ENCODE measurements around the gene TTC3.
"Not testable (repeated sequence)": the region's sequence is repeated elsewhere in the genome, so short reads cannot be mapped to it uniquely, and the experiment has no call there.

TTC3 gene

DNA sequence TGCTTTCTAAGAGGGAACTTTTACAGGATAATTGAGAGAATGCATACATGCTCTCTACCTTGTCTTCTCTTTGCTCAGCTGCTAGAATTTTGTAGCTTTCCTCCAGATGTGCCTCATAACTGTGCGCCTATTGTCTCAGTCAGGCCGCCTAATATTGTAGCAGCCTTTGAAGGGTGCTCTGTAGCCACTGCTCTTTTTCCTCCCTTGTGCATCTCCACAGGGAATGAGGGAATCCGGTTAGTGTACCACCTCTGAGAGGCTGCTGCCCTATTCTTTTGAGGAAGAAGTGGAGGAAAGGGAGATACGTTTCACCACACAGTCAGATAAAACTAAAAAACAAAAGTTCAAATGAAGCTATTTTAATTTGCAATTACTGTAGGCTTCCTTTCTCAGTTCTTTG, 22.8 kb downstream of the TTC3 start:
- DNase-seq = no peak

DNA sequence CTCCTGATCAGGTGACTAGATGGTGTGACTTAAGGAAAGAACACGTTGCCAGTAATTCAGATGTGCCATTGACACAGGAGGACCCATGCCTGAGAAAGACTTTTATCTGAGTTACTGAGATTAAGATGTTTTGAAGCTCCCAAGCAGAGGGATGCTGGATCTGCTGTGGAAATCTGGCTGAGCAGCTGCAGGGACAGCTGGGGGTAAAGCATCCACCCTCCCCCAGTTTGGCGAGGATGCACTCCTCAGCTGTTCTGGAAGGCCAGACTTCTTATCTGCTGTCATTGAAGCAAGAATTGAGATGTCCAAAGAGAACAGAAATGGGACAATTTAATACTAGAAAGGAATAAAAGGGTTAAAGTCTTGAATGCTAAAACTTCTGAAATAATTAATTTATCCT, 25.7 kb downstream of the TTC3 start:
- DNase-seq = peak; percentile 79

GRCh38 chr21:37100316-37100715, 27.3 kb downstream of the TTC3 start:
- no peak for DNase-seq

- DNase-seq = no peak
Measured at GRCh38 chr21:37101384-37101783, 28.3 kb downstream of the TTC3 start.

- not testable (repeated sequence) for DNase-seq
Measured at GRCh38 chr21:37102746-37103145, 29.7 kb downstream of the TTC3 start.

GRCh38 chr21:37106998-37107397, 33.9 kb downstream of the TTC3 start:
- DNase-seq = no peak

GRCh38 chr21:37111029-37111428, 38.0 kb downstream of the TTC3 start:
- DNase-seq = not testable (repeated sequence)

DNA sequence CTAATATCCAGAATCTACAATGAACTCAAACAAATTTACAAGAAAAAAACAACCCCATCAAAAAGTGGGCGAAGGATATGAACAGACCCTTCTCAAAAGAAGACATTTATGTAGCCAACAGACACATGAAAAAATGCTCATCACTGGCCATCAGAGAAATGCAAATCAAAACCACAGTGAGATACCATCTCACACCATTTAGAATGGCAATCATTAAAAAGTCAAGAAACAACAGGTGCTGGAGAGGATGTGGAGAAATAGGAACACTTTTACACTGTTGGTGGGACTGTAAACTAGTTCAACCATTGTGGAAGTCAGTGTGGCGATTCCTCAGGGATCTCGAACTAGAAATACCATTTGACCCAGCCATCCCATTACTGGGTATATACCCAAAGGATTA, 41.2 kb downstream of the TTC3 start:
- not testable (repeated sequence) for DNase-seq

DNA sequence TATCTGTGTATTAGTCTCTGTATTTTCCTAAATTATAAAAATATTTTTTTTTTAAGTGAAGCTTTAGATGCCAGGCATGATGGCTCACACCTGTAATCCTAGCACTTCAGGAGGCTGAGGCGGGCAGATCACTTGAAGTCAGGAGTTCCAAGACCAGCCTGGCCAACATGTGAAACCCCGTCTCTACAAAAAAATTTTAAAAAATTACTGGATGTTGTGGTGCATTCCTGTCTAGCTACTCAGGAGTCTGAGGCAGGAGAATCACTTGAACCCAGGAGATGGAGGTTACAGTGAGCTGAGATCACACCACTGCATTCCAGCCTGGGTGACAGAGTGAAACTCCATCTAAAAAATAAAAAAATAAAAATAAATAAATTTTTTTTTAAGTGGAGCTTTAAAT, 43.4 kb downstream of the TTC3 start:
- DNase-seq = not testable (repeated sequence)

DNA sequence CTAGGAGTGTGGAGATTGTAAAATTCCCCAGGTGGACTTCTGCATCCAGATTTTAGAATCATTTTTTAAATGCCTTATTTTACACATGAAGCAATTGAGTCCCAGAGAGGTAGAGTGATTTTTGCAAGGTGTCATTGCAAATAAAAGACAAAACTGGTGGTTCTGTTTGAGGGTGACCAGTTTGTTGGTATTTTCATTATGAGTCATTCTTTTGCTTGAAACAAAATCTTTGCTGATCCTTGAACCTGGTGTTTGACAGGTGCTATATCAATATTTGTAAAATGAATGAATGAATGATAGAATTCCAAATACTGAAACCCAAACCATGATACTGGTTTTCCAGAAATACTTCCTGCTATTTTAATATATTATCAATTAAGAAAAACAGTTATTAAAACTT, 44.1 kb downstream of the TTC3 start:
- no peak for DNase-seq

DNA sequence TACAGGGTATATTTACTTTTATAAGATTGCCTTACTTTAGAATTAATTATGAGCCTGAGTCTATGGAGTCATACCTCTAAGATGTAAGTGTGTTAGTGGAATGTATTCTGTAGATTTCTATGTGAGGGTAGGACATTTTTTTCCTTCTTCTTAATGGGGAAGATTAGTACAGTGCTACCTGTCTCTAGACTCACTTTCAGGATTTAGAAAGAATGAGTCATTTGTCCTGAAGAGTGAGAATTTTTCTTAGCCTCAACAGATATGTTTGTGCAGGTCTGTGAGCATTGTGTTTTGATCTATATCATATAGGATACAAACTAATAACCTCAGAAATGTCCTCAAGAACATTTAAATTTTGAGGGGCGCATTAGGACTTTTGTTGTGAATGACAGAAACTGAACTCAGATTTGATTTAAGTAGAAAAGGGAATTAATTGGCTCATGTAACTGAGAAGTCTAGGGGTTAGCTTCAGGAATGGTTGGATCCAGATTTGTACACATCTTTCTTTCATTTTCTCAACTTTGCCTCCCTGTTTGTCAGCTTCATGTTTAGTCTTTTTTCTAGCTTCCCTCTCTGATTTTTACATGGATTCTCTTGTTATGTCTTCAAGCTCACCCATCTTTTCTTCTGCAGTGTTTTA, 45.3 kb downstream of the TTC3 start:
- DNase-seq = no peak

DNA sequence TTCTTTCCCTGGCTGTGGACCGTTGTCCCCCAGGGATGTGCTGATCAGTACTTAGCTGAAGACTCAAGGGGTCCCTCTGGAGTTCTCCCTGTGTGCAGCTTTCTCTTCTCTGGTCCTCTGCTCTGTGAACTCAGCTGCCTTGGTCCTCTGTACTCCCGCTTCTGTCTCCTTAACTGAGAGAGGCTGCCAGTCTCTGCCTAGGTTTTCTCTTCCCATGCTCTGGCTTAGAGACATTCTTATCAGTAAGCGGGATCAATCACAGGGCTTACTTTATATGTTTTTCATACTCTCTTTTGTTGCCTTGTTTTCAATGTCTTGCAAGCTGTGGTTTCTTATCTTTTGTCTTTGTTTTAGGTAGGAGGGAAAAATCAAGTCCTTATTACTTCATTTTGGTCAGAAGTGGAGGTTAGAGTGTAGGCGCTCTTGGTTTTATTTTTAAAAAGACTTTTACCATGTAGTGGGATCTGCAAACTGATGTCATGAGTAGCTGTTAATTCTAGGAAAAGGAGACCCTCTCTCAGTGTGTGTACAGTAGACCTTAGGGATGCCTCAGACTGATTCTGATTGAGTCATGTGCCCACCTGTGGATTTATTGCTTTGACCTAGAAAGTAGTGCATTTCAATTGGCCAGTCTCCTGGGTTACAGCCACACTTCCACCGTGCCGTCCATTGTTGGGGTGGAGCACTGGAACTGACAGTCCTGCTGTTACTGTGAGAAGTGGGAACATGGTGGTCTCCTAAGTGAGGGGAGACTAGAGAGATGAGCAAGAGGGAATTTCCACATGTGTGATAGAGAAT, 46.6 kb downstream of the TTC3 start:
- DNase-seq = no peak

GRCh38 chr21:37128076-37128475, 55.0 kb downstream of the TTC3 start:
- DNase-seq = no peak

DNA sequence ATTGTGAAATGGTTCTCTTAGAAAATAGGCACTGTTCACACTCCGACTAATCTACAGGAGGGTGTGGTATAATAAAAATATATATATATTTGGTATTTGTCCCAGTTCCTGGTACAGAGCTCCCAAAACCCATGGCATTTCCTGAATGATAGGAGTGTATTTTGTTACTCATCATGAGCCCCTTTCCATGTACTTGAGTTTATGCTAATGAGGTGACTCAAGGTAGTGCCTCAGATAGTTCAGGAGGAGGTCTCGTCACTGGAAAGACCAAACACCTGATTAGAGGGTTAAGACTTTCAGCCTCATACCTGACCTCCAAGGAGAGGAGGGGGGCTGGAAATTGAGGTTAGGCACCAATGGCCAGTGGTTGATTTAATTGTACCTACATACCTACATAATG, 57.9 kb downstream of the TTC3 start:
- DNase-seq = no peak

- DNase-seq = no peak
Measured at GRCh38 chr21:37136261-37136660, 63.2 kb downstream of the TTC3 start.

- no peak for DNase-seq
Measured at GRCh38 chr21:37136744-37137143, 63.7 kb downstream of the TTC3 start.

GRCh38 chr21:37139154-37139553, 66.1 kb downstream of the TTC3 start:
- DNase-seq = no peak

DNA sequence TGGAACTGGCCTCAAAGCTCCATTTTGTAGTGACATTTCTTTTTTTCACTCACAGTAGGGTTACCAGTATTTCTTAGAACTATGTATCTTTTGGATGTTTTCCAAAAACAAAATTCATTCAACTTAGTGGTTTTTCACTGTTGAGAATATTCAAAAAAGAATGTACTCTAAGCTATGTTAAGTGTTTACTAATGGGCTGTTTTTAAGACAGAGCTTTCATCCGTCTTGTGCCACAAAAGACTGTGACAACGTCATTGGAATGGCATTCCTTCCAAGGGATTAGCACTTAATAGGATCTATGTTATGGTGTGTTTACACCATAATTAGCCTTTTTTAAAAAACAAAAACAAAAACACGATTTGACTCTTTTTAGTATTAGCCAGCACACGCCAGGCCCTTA, 66.8 kb downstream of the TTC3 start:
- no peak for DNase-seq

DNA sequence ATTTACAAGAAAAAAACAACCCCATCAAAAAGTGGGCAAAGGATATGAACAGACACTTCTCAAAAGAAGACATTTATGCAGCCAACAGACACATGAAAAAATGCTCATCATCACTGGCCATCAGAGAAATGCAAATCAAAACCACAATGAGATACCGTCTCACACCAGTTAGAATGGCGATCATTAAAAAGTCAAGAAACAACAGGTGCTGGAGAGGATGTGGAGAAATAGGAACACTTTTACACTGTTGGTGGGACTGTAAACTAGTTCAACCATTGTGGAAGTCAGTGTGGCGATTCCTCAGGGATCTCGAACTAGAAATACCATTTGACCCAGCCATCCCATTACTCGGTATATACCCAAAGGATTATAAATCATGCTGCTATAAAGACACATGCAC, 70.3 kb downstream of the TTC3 start:
- DNase-seq = not testable (repeated sequence)

GRCh38 chr21:37145635-37146111, 72.6 kb downstream of the TTC3 start:
- no peak for DNase-seq

DNA sequence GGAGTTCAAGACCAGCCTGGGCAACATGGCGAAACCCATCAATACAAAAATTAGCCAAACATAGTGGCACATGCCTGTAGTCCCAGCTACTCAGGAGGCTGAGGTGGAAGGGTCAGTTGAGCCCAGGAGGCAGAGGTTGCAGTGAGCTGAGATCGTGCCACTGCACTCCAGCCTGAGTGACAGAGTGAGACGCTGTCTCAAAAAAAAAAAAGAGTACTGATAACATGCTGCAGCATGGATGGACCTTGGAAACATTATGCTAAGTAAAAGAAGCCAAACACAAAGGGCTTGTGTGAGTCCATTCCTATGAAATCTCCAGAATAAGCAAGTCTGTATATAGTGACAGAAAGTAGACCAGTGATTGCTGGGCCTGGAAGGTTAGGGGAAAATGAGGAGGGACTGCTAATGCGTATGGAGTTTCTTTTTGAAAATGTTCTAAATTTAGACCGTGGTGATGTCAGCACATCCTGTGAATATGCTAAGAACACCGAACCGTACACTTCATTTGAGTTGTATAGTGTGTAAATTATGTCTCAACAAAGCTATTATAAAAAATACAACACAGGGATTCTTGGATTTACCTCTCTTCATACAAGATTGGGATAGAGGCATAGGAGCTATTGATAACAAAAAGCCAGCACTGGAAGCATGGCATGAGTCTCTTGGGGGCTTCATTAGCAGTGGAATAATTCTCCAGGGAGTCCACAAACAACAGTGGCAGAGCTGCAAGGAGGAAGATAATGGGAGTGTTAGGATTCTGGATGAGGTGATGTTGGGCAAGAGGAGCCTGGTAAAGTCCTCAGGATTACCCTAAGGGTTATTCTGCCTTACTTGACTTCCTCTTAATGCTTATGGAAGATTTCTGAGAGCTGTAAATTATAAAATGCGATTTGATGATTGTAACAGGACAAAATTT, 73.5 kb downstream of the TTC3 start:
- no peak for DNase-seq

- no peak for DNase-seq
Measured at GRCh38 chr21:37149411-37149810, 76.4 kb downstream of the TTC3 start.

DNA sequence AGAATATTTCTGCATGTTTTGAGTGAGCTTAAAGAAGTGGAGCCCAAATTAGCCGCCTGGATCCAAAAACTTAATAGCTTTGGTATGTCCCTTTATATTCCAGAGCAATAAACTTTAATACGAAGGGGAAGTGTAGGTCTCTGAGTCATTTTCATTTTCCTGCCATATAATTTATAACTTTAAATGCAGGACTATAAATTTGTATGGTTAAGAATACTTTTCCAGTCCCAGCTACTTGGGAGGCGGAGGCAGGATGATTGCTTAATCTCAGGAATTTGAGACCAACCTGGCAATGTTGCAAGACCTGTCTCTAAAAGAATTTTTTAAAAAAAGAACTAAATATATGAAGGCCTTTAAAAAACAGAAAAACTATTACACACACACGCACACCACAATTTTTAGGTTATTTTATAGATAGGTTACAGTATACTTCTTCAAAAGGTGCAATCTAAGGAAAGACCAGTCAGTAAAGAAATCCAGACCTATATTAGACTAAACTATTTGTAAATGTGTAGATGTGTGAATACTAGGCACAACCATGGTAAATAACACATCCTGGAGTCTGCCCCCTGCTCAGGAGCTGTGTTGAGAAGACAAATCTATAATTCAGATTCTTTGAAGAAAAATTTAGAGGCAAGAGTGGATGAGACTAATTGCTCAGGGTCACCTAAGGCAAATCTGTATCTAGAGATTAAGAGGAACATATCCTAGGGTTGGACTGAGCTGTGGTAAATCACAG, 80.3 kb downstream of the TTC3 start:
- no peak for DNase-seq

Data from NCI-H524 treated with DMSO at 0.1 percent for 48 hours (cell line).